Immature natural killer cell (primary cell): ENCODE measurements around the gene SPON1. TPM values are rescaled to one million over a fixed set of nuclear protein-coding genes. Genes with fewer than 3 reads are reported as not detected.
"Not testable (repeated sequence)": the region's sequence is repeated elsewhere in the genome, so short reads cannot be mapped to it uniquely, and the experiment has no call there.

Experiments used
- DNase-seq, 3 donors: peaks; one replicate each; pipeline ENCODE4 v3.0.0; 2022; ENCODE audit warnings: mixed read lengths in 1 of 3
- H3K27ac Mint-ChIP-seq, 6 donors: one replicate each; pipeline ENCODE4 v1.8.0; 2020; ENCODE audit warnings: mixed read lengths in 6 of 6, mild to moderate bottlenecking in 5 of 6, inconsistent platforms in 4 of 6, moderate library complexity in 3 of 6
- H3K27me3 Mint-ChIP-seq, 3 donors: one replicate each; pipeline ENCODE4 v1.8.0; 2020 to 2021; ENCODE audit warnings: low read depth in 3 of 3, mild to moderate bottlenecking in 3 of 3, mixed read lengths in 3 of 3, moderate library complexity in 3 of 3, inconsistent platforms in 1 of 3
- H3K36me3 Mint-ChIP-seq, 3 donors: one replicate each; pipeline ENCODE4 v1.8.0; 2020; ENCODE audit warnings: mixed read lengths in 3 of 3, inconsistent platforms in 2 of 3, mild to moderate bottlenecking in 2 of 3
- H3K4me1 Mint-ChIP-seq, 2 donors: one replicate each; pipeline ENCODE4 v1.8.0; 2020; ENCODE audit warnings: inconsistent platforms in 2 of 2, mild to moderate bottlenecking in 2 of 2, mixed read lengths in 2 of 2, moderate library complexity in 1 of 2
- H3K4me3 Mint-ChIP-seq, 5 donors: one replicate each; pipeline ENCODE4 v1.8.0; 2020; ENCODE audit warnings: mild to moderate bottlenecking in 5 of 5, mixed read lengths in 5 of 5, inconsistent platforms in 3 of 5, moderate library complexity in 3 of 5
- H3K9me3 Mint-ChIP-seq, 6 donors: one replicate each; pipeline ENCODE4 v1.8.0; 2020; ENCODE audit warnings: mild to moderate bottlenecking in 6 of 6, mixed read lengths in 6 of 6, inconsistent platforms in 4 of 6, moderate library complexity in 3 of 6
- polyA plus RNA-seq, 3 donors: library from polyadenylated mRNA; unstranded; fragments of 300-500 nt; fragmentation: Illumina TruSeq; gene quantifications; one replicate each; pipeline ENCODE4 v1.2.3, GENCODE V29; 2021

SPON1 gene
- polyA plus RNA-seq, 3 donors from 2014 or later = 0.22 to 1.1 (median 0.74) TPM

- Mint-ChIP-seq H3K4me1 (peaks cover 0 to 3% of the 10 kb centered on the region in 2 donors), H3K9me3 (no peaks in the 10 kb centered on the region), H3K27ac (no peak overlapping the region), H3K36me3 (no peaks in the 10 kb centered on the region), H3K4me3 (no peak overlapping the region), H3K27me3 (peaks cover 0 to 14% (median 4%) of the 10 kb centered on the region in 3 donors)
- DNase-seq = no peak
Observed at GRCh38 chr11:14240221-14240620, 277.7 kb downstream of the SPON1 start.

- Mint-ChIP-seq H3K27me3 (peaks cover 0 to 13% (median 3%) of the 10 kb centered on the region in 3 donors), H3K9me3 (no peaks in the 10 kb centered on the region), H3K4me1 (peaks cover 0 to 3% of the 10 kb centered on the region in 2 donors), H3K36me3 (no peaks in the 10 kb centered on the region), H3K27ac (no peak overlapping the region), H3K4me3 (no peak overlapping the region)
- DNase-seq = no peak
Observed at GRCh38 chr11:14240951-14241350, 278.4 kb downstream of the SPON1 start.

- Mint-ChIP-seq H3K4me1 (no peaks in the 10 kb centered on the region), H3K36me3 (no peaks in the 10 kb centered on the region), H3K9me3 (no peaks in the 10 kb centered on the region), H3K27me3 (peaks cover 3 to 8% (median 3%) of the 10 kb centered on the region in 3 donors), H3K27ac (no peak overlapping the region), H3K4me3 (no peak overlapping the region)
- DNase-seq = no peak
Observed at GRCh38 chr11:14242187-14242586, 279.7 kb downstream of the SPON1 start.

GRCh38 chr11:14242733-14243132 lies 280.2 kb downstream of the SPON1 start:
- H3K27me3 Mint-ChIP-seq = peaks cover 3 to 8% (median 3%) of the 10 kb centered on the region in 3 donors
- no peaks in the 10 kb centered on the region for H3K9me3 Mint-ChIP-seq
- H3K36me3 Mint-ChIP-seq = no peaks in the 10 kb centered on the region
- H3K27ac Mint-ChIP-seq = no peak overlapping the region
- H3K4me3 Mint-ChIP-seq = no peak overlapping the region
- no peak for DNase-seq
- H3K4me1 Mint-ChIP-seq = peaks cover 1 to 5% of the 10 kb centered on the region in 2 donors

- Mint-ChIP-seq H3K4me1 (peaks cover 16 to 22% of the 10 kb centered on the region in 2 donors), H3K4me3 (no peak overlapping the region), H3K9me3 (no peaks in the 10 kb centered on the region), H3K27me3 (peaks cover 3 to 8% (median 3%) of the 10 kb centered on the region in 3 donors), H3K36me3 (no peaks in the 10 kb centered on the region), H3K27ac (no peak overlapping the region)
- DNase-seq = no peak
Observed at GRCh38 chr11:14244926-14245325, 282.4 kb downstream of the SPON1 start.

- Mint-ChIP-seq H3K36me3 (no peaks in the 10 kb centered on the region), H3K27ac (no peak overlapping the region), H3K4me1 (peaks cover 16 to 22% of the 10 kb centered on the region in 2 donors), H3K27me3 (peaks cover 3 to 8% (median 5%) of the 10 kb centered on the region in 3 donors), H3K4me3 (no peak overlapping the region), H3K9me3 (no peaks in the 10 kb centered on the region)
- DNase-seq = no peak
Observed at GRCh38 chr11:14245444-14245843, 282.9 kb downstream of the SPON1 start.

- Mint-ChIP-seq H3K9me3 (no peaks in the 10 kb centered on the region), H3K4me1 (peaks cover 16 to 22% of the 10 kb centered on the region in 2 donors), H3K36me3 (no peaks in the 10 kb centered on the region), H3K27ac (no peak overlapping the region), H3K27me3 (peaks cover 0 to 6% (median 3%) of the 10 kb centered on the region in 3 donors), H3K4me3 (peak overlapping the region in 4 of 5 donors; percentile 33 to 55 (median 46))
- DNase-seq = peak in 1 of 3 donors; percentile 10
Observed at GRCh38 chr11:14248580-14248981, 286.1 kb downstream of the SPON1 start.

GRCh38 chr11:14249121-14249963 lies 286.8 kb downstream of the SPON1 start:
- peaks cover 16 to 22% of the 10 kb centered on the region in 2 donors for H3K4me1 Mint-ChIP-seq
- H3K27ac Mint-ChIP-seq = no peak overlapping the region
- H3K9me3 Mint-ChIP-seq = no peaks in the 10 kb centered on the region
- peak; percentile 56 to 64 (median 59) for DNase-seq
- peak overlapping the region; percentile 10 to 55 (median 39) for H3K4me3 Mint-ChIP-seq
- peaks cover under 1 to 10% (median 4%) of the 10 kb centered on the region in 3 donors for H3K27me3 Mint-ChIP-seq
- H3K36me3 Mint-ChIP-seq = no peaks in the 10 kb centered on the region

- Mint-ChIP-seq H3K27me3 (peaks cover 5 to 14% (median 8%) of the 10 kb centered on the region in 3 donors), H3K36me3 (no peaks in the 10 kb centered on the region), H3K4me1 (peaks cover 16 to 22% of the 10 kb centered on the region in 2 donors), H3K27ac (no peak overlapping the region), H3K9me3 (no peaks in the 10 kb centered on the region), H3K4me3 (no peak overlapping the region)
- DNase-seq = no peak
Observed at GRCh38 chr11:14251754-14252153, 289.2 kb downstream of the SPON1 start.

- H3K4me1 Mint-ChIP-seq = peaks cover 16 to 19% of the 10 kb centered on the region in 2 donors
- H3K4me3 Mint-ChIP-seq, H3K27ac Mint-ChIP-seq, H3K36me3 Mint-ChIP-seq, DNase-seq, H3K9me3 Mint-ChIP-seq: not testable (repeated sequence)
- H3K27me3 Mint-ChIP-seq = peaks cover 5 to 16% (median 8%) of the 10 kb centered on the region in 3 donors
Observed at GRCh38 chr11:14252501-14252900, 290.0 kb downstream of the SPON1 start.

GRCh38 chr11:14253421-14253820 lies 290.9 kb downstream of the SPON1 start:
- Mint-ChIP-seq H3K36me3 (no peaks in the 10 kb centered on the region), H3K27me3 (peaks cover 5 to 16% (median 10%) of the 10 kb centered on the region in 3 donors), H3K9me3 (no peaks in the 10 kb centered on the region)

GRCh38 chr11:14253840-14254239 lies 291.3 kb downstream of the SPON1 start:
- Mint-ChIP-seq H3K36me3 (no peaks in the 10 kb centered on the region), H3K4me3 (no peak overlapping the region), H3K27me3 (peaks cover 6 to 18% (median 12%) of the 10 kb centered on the region in 3 donors), H3K27ac (no peak overlapping the region), H3K4me1 (peaks cover 6% of the 10 kb centered on the region in 2 donors), H3K9me3 (no peaks in the 10 kb centered on the region)
- no peak for DNase-seq

More at GRCh38 chr11:14253421-14253820, 290.9 kb downstream of the SPON1 start:
- no peak overlapping the region for H3K4me3 Mint-ChIP-seq
- H3K4me1 Mint-ChIP-seq = peaks cover 10% of the 10 kb centered on the region in 2 donors
- no peak for DNase-seq
- H3K27ac Mint-ChIP-seq = no peak overlapping the region

- DNase-seq = no peak
- Mint-ChIP-seq H3K27me3 (peaks cover 6 to 18% (median 17%) of the 10 kb centered on the region in 3 donors), H3K4me1 (no peaks in the 10 kb centered on the region), H3K9me3 (no peaks in the 10 kb centered on the region), H3K4me3 (no peak overlapping the region), H3K27ac (no peak overlapping the region), H3K36me3 (no peaks in the 10 kb centered on the region)
Observed at GRCh38 chr11:14254533-14255237, 292.2 kb downstream of the SPON1 start.

- DNase-seq = no peak
- Mint-ChIP-seq H3K9me3 (no peaks in the 10 kb centered on the region), H3K27me3 (peaks cover 6 to 18% (median 18%) of the 10 kb centered on the region in 3 donors), H3K4me1 (no peaks in the 10 kb centered on the region), H3K36me3 (no peaks in the 10 kb centered on the region), H3K4me3 (no peak overlapping the region), H3K27ac (peak overlapping the region in 1 of 6 donors; percentile 8)
Observed at GRCh38 chr11:14255238-14255534, 292.7 kb downstream of the SPON1 start.
